ENCODE data around the gene RAB38.

DNA sequence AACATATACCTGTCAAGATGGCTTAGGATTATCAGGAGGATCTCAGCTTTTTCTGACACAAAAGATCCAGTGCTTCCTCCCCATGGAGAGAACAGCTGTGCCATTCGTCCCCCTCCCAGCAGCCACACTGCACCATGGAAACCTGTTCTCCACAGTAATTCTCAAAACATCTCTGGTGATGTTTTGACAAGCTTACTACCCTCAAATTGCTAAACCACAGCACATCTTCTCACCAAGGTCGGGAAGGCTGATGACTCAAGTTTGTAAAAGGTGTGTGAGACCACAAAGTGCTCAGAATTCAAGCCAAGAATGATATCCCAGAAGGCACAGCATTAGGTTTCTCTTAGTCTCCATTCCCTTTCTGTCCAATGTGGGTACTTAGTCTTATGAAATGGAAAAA, 3.9 kb upstream of the RAB38 start:
- TF ChIP-seq POLR2AphosphoS5 (IDR thresholded peaks at IDR 0.05) (no peak), POLR2A (IDR thresholded peaks at IDR 0.05) (no peak)
- TF ChIP-seq, protein P1, sequence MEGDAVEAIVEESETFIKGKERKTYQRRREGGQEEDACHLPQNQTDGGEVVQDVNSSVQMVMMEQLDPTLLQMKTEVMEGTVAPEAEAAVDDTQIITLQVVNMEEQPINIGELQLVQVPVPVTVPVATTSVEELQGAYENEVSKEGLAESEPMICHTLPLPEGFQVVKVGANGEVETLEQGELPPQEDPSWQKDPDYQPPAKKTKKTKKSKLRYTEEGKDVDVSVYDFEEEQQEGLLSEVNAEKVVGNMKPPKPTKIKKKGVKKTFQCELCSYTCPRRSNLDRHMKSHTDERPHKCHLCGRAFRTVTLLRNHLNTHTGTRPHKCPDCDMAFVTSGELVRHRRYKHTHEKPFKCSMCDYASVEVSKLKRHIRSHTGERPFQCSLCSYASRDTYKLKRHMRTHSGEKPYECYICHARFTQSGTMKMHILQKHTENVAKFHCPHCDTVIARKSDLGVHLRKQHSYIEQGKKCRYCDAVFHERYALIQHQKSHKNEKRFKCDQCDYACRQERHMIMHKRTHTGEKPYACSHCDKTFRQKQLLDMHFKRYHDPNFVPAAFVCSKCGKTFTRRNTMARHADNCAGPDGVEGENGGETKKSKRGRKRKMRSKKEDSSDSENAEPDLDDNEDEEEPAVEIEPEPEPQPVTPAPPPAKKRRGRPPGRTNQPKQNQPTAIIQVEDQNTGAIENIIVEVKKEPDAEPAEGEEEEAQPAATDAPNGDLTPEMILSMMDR (IDR thresholded peaks at IDR 0.05) = no peak
